Measurements from ENCODE around the gene CRYAB. TPM values are rescaled to one million over a fixed set of nuclear protein-coding genes. Genes with fewer than 3 reads are reported as not detected.

Gene CRYAB
- 1.0 and 1.7 TPM in 2 replicates for total RNA-seq

GRCh38 chr11:111911563-111912401, at the start of gene CRYAB:
CRYAB (minus strand) TSS chr11:111911770; CDS start chr11:111911724, 46 bp downstream.
- no peak for DNase-seq

GRCh38 chr11:111960916-111961315, 49.3 kb upstream of the CRYAB start:
- DNase-seq = no peak

GRCh38 chr11:111957663-111958444, 46.3 kb upstream of the CRYAB start:
- no peak for DNase-seq

GRCh38 chr11:111954154-111954553, 42.6 kb upstream of the CRYAB start:
- DNase-seq = no peak

- DNase-seq = no peak
These were observed 40.0 kb upstream of the CRYAB start for GRCh38 chr11:111951565-111951964.

- peak; percentile 45 for DNase-seq
These were observed 38.2 kb upstream of the CRYAB start for GRCh38 chr11:111949519-111950426.

GRCh38 chr11:111947143-111947542, 35.6 kb upstream of the CRYAB start:
- no peak for DNase-seq

- no peak for DNase-seq
These were observed 34.9 kb upstream of the CRYAB start for GRCh38 chr11:111946499-111946898.

- DNase-seq = peak; percentile 66
These were observed 33.6 kb upstream of the CRYAB start for GRCh38 chr11:111945198-111945597.

- DNase-seq = peak; percentile 94
These were observed 33.1 kb upstream of the CRYAB start for GRCh38 chr11:111944651-111945051.

- peak; percentile 63 for DNase-seq
These were observed 32.6 kb upstream of the CRYAB start for GRCh38 chr11:111944139-111944538.

- DNase-seq = no peak
These were observed 31.3 kb upstream of the CRYAB start for GRCh38 chr11:111942829-111943228.

- DNase-seq = no peak
These were observed 30.4 kb upstream of the CRYAB start for GRCh38 chr11:111941963-111942362.

- DNase-seq = peak; percentile 69
These were observed 28.4 kb upstream of the CRYAB start for GRCh38 chr11:111939836-111940604.

GRCh38 chr11:111938687-111939160, 27.2 kb upstream of the CRYAB start:
- DNase-seq = peak; percentile 59

- DNase-seq = no peak
These were observed 26.3 kb upstream of the CRYAB start for GRCh38 chr11:111937844-111938243.

GRCh38 chr11:111937461-111937769, 25.8 kb upstream of the CRYAB start:
- no peak for DNase-seq

- no peak for DNase-seq
These were observed 24.5 kb upstream of the CRYAB start for GRCh38 chr11:111936040-111936540.

- DNase-seq = no peak
These were observed 23.9 kb upstream of the CRYAB start for GRCh38 chr11:111935317-111936039.

- DNase-seq = no peak
These were observed 22.7 kb upstream of the CRYAB start for GRCh38 chr11:111934306-111934705.

- DNase-seq = no peak
These were observed 22.3 kb upstream of the CRYAB start for GRCh38 chr11:111933872-111934271.
